GM12891 (cell line): ENCODE results near the gene SLFN11.

Source experiments
- POLR2A ChIP-seq: IDR thresholded peaks from 2 replicates; pipeline ENCODE4 v1.6.1; 2011; ENCODE audit warnings: low read depth, low read length, control low read depth
- POLR2AphosphoS5 ChIP-seq: IDR thresholded peaks from 2 replicates; pipeline ENCODE4 v1.6.1; 2011; ENCODE audit warnings: low read depth, low read length, control low read depth
- TAF1 ChIP-seq: IDR thresholded peaks from 2 replicates; pipeline ENCODE4 v1.6.1; 2011; ENCODE audit warnings: low read depth, low read length, control low read depth

DNA sequence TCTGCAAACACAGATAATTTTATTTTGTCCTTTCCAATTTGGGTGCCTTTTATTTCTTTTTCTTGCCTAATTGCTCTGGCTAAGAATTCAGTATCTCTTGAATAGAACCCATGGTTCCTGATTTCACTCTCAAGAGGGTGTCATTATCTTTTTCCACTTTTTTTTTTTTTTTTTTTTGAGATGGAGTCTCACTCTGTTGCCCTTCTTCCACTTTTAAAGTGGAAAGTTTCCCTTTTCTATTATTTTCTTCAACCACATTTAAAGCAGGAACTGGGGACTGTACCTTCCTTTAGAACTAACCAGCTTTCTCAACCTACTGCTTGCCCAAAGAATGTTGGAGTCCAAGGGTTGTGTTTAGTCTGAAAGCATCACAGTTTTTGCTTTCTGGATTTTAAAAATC is 31.1 kb downstream of the SLFN11 start:
- TF ChIP-seq TAF1 (no peak), POLR2AphosphoS5 (no peak), POLR2A (no peak)
